Measurements from ENCODE around the gene MARK2. TPM values are rescaled to one million over a fixed set of nuclear protein-coding genes. Genes with fewer than 3 reads are reported as not detected.

The MARK2 gene
- total and polyA plus RNA-seq, 2 of the 8 experiments (the other 6 are each of a cell fraction or from before 2014, with no cell fraction given), result 19.3 to 58.5 TPM

GRCh38 chr11:63917692-63918506 is 79.0 kb downstream of the MARK2 start (continued):
- TF ChIP-seq BRCA1 (IDR thresholded peaks at IDR 0.05; ENCODE audit: low read depth, low read length) (no peak), CHD7 (IDR thresholded peaks at IDR 0.05; ENCODE audit: insufficient replicate concordance, low read length) (no peak), CHD2 (IDR thresholded peaks at IDR 0.05; ENCODE audit: low read length) (no peak), CREB1 (IDR thresholded peaks at IDR 0.05) (0 out of 2 replicates have a peak, but pooled peaks have one; percentile 51), TAF7 (optimal IDR thresholded peaks at IDR 0.05; ENCODE audit: borderline replicate concordance, low read depth, low read length) (peak; percentile 55), TAF1 (IDR thresholded peaks at IDR 0.05; ENCODE audit: low read depth, low read length) (peak; percentile 76), POLR2A (IDR thresholded peaks at IDR 0.05; ENCODE audit: control extremely low read depth in 1 of 2, low read depth in 2 of 2, low read length in 2 of 2) (peak in 1 of 2 experiments; percentile 75; a peak in 2 of 3 replicates), USF2 (IDR thresholded peaks at IDR 0.05; ENCODE audit: low read length) (peak; percentile 64), BACH1 (IDR thresholded peaks at IDR 0.05; ENCODE audit: low read length) (no peak)
- TF ChIP-seq, protein P1, sequence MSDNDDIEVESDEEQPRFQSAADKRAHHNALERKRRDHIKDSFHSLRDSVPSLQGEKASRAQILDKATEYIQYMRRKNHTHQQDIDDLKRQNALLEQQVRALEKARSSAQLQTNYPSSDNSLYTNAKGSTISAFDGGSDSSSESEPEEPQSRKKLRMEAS (IDR thresholded peaks at IDR 0.05), result peak; percentile 93
